SK-MEL-5 (cell line): ENCODE data around the gene DENND1B. TPM values are rescaled to one million over a fixed set of nuclear protein-coding genes. Genes with fewer than 3 reads are reported as not detected.
"Not testable (repeated sequence)": the region's sequence is repeated elsewhere in the genome, so short reads cannot be mapped to it uniquely, and the experiment has no call there.

Source experiments
- DNase-seq: peaks from one replicate; pipeline ENCODE4 v3.0.0-alpha.2; 2016; ENCODE audit warnings: low read depth, low spot score
- in situ Hi-C: cut with HindIII; loops from 2 replicates; pipeline ENCODE4 v1.10.0; 2016; ENCODE audit warnings: low sequenced_read_pairs, high pct_unique_total_duplicates, low pct_unique_long_range_greater_than_20kb
- total RNA-seq: library from RNA; depleted of rRNA; stranded (reverse); fragments of >200 nt; shearing (Covaris generic); gene quantifications from 2 replicates; pipeline ENCODE4 v1.2.3, GENCODE V29; 2014

DENND1B gene
- total RNA-seq, 1 experiment from 2014 or later: 4.8 TPM

- in situ Hi-C loops: no loop called here
- DNase-seq: no peak
Observed at GRCh38 chr1:197768014-197768805, 7.1 kb downstream of the DENND1B start.

GRCh38 chr1:197763769-197764168 is 11.5 kb downstream of the DENND1B start:
- no peak for DNase-seq
- in situ Hi-C loops: no loop called here

GRCh38 chr1:197763307-197763706 is 12.0 kb downstream of the DENND1B start:
- in situ Hi-C loops: no loop called here

GRCh38 chr1:197761654-197762053 is 13.6 kb downstream of the DENND1B start:
- no peak for DNase-seq
- in situ Hi-C loops: no loop called here

More at GRCh38 chr1:197763307-197763706, 12.0 kb downstream of the DENND1B start:
- no peak for DNase-seq

- in situ Hi-C loops, DNase-seq: not testable (repeated sequence)
Observed at GRCh38 chr1:197755553-197755952, 19.7 kb downstream of the DENND1B start.

GRCh38 chr1:197752652-197753164 is 22.6 kb downstream of the DENND1B start:
- DNase-seq, in situ Hi-C loops: not testable (repeated sequence)

- in situ Hi-C loops: no loop called here
- no peak for DNase-seq
Observed at GRCh38 chr1:197750366-197750765, 24.9 kb downstream of the DENND1B start.

GRCh38 chr1:197745911-197746310 is 29.4 kb downstream of the DENND1B start:
- in situ Hi-C loops: no loop called here
- no peak for DNase-seq

- in situ Hi-C loops: no loop called here
- no peak for DNase-seq
Observed at GRCh38 chr1:197744979-197745378, 30.3 kb downstream of the DENND1B start.

GRCh38 chr1:197743578-197743977 is 31.7 kb downstream of the DENND1B start:
- in situ Hi-C loops: no loop called here
- no peak for DNase-seq

- no peak for DNase-seq
- in situ Hi-C loops: no loop called here
Observed at GRCh38 chr1:197740992-197741391, 34.3 kb downstream of the DENND1B start.

- no peak for DNase-seq
- in situ Hi-C loops: no loop called here
Observed at GRCh38 chr1:197738927-197739326, 36.4 kb downstream of the DENND1B start.

GRCh38 chr1:197737916-197738315 is 37.4 kb downstream of the DENND1B start:
- in situ Hi-C loops: no loop called here
- no peak for DNase-seq

- in situ Hi-C loops: no loop called here
- peak; percentile 42 for DNase-seq
Observed at GRCh38 chr1:197736685-197737084, 38.6 kb downstream of the DENND1B start.

- DNase-seq: no peak
- in situ Hi-C loops: no loop called here
Observed at GRCh38 chr1:197735461-197735860, 39.8 kb downstream of the DENND1B start.

GRCh38 chr1:197733324-197733723 is 42.0 kb downstream of the DENND1B start:
- in situ Hi-C loops: no loop called here
- peak; percentile 70 for DNase-seq

- DNase-seq: no peak
- in situ Hi-C loops: no loop called here
Observed at GRCh38 chr1:197732187-197732586, 43.1 kb downstream of the DENND1B start.

GRCh38 chr1:197731449-197731848 is 43.8 kb downstream of the DENND1B start:
- DNase-seq: no peak
- in situ Hi-C loops: no loop called here

- no peak for DNase-seq
- in situ Hi-C loops: no loop called here
Observed at GRCh38 chr1:197725976-197726375, 49.3 kb downstream of the DENND1B start.
